ENCODE data around the gene VCL.

GRCh38 chr10:74137992-74138391 is 140.1 kb downstream of the VCL start:
- no peak for TF ChIP-seq EZH2 (IDR thresholded peaks at IDR 0.05; ENCODE audit: low read length, unreplicated experiment)
- TF ChIP-seq, protein P1, sequence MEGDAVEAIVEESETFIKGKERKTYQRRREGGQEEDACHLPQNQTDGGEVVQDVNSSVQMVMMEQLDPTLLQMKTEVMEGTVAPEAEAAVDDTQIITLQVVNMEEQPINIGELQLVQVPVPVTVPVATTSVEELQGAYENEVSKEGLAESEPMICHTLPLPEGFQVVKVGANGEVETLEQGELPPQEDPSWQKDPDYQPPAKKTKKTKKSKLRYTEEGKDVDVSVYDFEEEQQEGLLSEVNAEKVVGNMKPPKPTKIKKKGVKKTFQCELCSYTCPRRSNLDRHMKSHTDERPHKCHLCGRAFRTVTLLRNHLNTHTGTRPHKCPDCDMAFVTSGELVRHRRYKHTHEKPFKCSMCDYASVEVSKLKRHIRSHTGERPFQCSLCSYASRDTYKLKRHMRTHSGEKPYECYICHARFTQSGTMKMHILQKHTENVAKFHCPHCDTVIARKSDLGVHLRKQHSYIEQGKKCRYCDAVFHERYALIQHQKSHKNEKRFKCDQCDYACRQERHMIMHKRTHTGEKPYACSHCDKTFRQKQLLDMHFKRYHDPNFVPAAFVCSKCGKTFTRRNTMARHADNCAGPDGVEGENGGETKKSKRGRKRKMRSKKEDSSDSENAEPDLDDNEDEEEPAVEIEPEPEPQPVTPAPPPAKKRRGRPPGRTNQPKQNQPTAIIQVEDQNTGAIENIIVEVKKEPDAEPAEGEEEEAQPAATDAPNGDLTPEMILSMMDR (conservative IDR thresholded peaks at IDR 0.05; ENCODE audit: low read depth, low read length) = 0 out of 2 replicates have a peak, but pooled peaks have one; percentile 35
- no peak for TF ChIP-seq EZH2phosphoT487 (IDR thresholded peaks at IDR 0.05; ENCODE audit: borderline replicate concordance, low read length)
